Neural progenitor cell (in vitro differentiated cells): ENCODE results near the gene CAMLG. TPM values are rescaled to one million over a fixed set of nuclear protein-coding genes. Genes with fewer than 3 reads are reported as not detected.

Source experiments
- DNase-seq: peaks from one replicate; pipeline ENCODE4 v3.0.0-alpha.2; 2016; ENCODE audit warnings: low spot score
- H2AFZ ChIP-seq: fragments of 200-600 bp; sonication (generic); replicated peaks from 2 replicates; pipeline ENCODE4 v1.6.1; 2016; ENCODE audit warnings: antibody characterized with exemption
- H3F3A ChIP-seq: fragments of 200-600 bp; sonication (generic); 2 replicates; pipeline ENCODE4 v1.6.1; 2016; ENCODE audit warnings: antibody characterized with exemption, low read depth
- H3K27ac ChIP-seq: fragments of 200-600 bp; sonication (generic); 2 replicates; pipeline ENCODE4 v1.5.1; 2016; ENCODE audit warnings: mild to moderate bottlenecking
- H3K27me3 ChIP-seq: fragments of 200-600 bp; sonication (generic); 2 replicates; pipeline ENCODE4 v1.6.1; 2016; ENCODE audit warnings: mild to moderate bottlenecking, moderate library complexity
- H3K36me3 ChIP-seq: fragments of 200-600 bp; sonication (generic); 2 replicates; pipeline ENCODE4 v1.5.1; 2016
- H3K4me1 ChIP-seq: fragments of 200-600 bp; sonication (generic); 2 replicates; pipeline ENCODE4 v1.6.1; 2016; ENCODE audit warnings: mixed run types
- H3K4me2 ChIP-seq: fragments of 200-600 bp; sonication (generic); 2 replicates; pipeline ENCODE4 v1.6.1; 2016
- H3K4me3 ChIP-seq: fragments of 200-600 bp; sonication (generic); 2 replicates; pipeline ENCODE4 v1.5.1; 2016
- H3K79me2 ChIP-seq: fragments of 200-600 bp; sonication (generic); 2 replicates; pipeline ENCODE4 v1.6.1; 2016; ENCODE audit warnings: low read depth
- H3K9ac ChIP-seq: fragments of 200-600 bp; sonication (generic); 2 replicates; pipeline ENCODE4 v1.6.1; 2016
- H3K9me3 ChIP-seq: fragments of 200-600 bp; sonication (generic); 2 replicates; pipeline ENCODE4 v1.5.1; 2016; ENCODE audit warnings: low read depth
- H4K20me1 ChIP-seq: fragments of 200-600 bp; sonication (generic); 2 replicates; pipeline ENCODE4 v1.6.1; 2016; ENCODE audit warnings: low read depth
- H3K27ac Mint-ChIP-seq: 3 replicates; pipeline ENCODE4 v1.8.0; 2021; ENCODE audit warnings: mixed read lengths
- H3K27me3 Mint-ChIP-seq: 2 replicates; pipeline ENCODE4 v1.8.0; 2022; ENCODE audit warnings: low read depth, mild to moderate bottlenecking, inconsistent platforms, moderate library complexity, mixed read lengths; ENCODE audit not compliant: insufficient read depth
- H3K36me3 Mint-ChIP-seq: 3 replicates; pipeline ENCODE4 v1.8.0; 2021; ENCODE audit warnings: mixed read lengths
- H3K4me1 Mint-ChIP-seq: 3 replicates; pipeline ENCODE4 v1.8.0; 2021; ENCODE audit warnings: mixed read lengths
- H3K4me3 Mint-ChIP-seq: 3 replicates; pipeline ENCODE4 v1.8.0; 2021; ENCODE audit warnings: mild to moderate bottlenecking, moderate library complexity, mixed read lengths
- H3K9me3 Mint-ChIP-seq: 3 replicates; pipeline ENCODE4 v1.8.0; 2020; ENCODE audit warnings: mixed read lengths
- EZH2 ChIP-seq: fragments of 200-600 bp; sonication (generic); IDR thresholded peaks from 2 replicates; pipeline ENCODE4 v1.6.1; 2017; ENCODE audit warnings: antibody characterized with exemption, mild to moderate bottlenecking, moderate library complexity
- EZH2phosphoT487 ChIP-seq: fragments of 200-600 bp; sonication (generic); IDR thresholded peaks from 2 replicates; pipeline ENCODE4 v1.6.1; 2017; ENCODE audit warnings: antibody characterized with exemption
- total RNA-seq: library from RNA; depleted of rRNA; stranded (reverse); fragments of >200 nt; gene quantifications from 2 replicates; pipeline ENCODE4 v1.2.3, GENCODE V29; 2015; ENCODE audit warnings: low replicate concordance
- TF ChIP-seq, protein P1 (sequence below): fragments of 200-600 bp; sonication (generic); IDR thresholded peaks from 2 replicates; pipeline ENCODE4 v1.5.1; 2017; ENCODE audit warnings: antibody characterized with exemption, mild to moderate bottlenecking

Gene CAMLG
- total RNA-seq, 1 donor from 2014 or later = 44.5 TPM

DNA sequence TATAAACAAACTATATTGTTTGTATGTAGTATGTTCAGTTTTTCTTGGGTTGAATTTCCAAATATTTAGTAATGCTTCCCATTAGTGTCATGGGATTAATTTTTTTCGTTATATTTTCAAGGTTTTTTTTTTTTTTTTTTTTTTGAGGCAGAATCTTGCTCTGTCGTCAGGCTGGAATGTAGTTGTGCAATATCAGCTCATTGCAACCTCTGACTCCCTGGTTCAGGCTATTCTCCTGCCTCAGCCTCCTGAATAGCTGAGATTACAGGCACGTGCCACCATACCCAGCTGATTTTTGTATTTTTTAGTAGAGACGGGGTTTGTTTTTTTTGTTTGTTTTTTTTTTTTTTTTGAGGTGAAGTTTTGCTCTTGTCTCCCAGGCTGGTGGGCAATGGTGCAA is 30.9 kb downstream of the CAMLG start:
- H3K27me3 ChIP-seq = no peaks in the 10 kb centered on the region
- no peak overlapping the region for H2AFZ ChIP-seq
- no peak for DNase-seq
- H3K4me3 ChIP-seq = no peak overlapping the region
- H3K9ac ChIP-seq = no peak overlapping the region
- H3K4me1 ChIP-seq = no peaks in the 10 kb centered on the region
- H3K9me3 ChIP-seq = no peaks in the 10 kb centered on the region
- no peaks in the 10 kb centered on the region for H3F3A ChIP-seq
- H3K9me3 Mint-ChIP-seq = no peaks in the 10 kb centered on the region
- no peak overlapping the region for H3K27ac ChIP-seq
- TF ChIP-seq EZH2 = no peak
- TF ChIP-seq, protein P1, sequence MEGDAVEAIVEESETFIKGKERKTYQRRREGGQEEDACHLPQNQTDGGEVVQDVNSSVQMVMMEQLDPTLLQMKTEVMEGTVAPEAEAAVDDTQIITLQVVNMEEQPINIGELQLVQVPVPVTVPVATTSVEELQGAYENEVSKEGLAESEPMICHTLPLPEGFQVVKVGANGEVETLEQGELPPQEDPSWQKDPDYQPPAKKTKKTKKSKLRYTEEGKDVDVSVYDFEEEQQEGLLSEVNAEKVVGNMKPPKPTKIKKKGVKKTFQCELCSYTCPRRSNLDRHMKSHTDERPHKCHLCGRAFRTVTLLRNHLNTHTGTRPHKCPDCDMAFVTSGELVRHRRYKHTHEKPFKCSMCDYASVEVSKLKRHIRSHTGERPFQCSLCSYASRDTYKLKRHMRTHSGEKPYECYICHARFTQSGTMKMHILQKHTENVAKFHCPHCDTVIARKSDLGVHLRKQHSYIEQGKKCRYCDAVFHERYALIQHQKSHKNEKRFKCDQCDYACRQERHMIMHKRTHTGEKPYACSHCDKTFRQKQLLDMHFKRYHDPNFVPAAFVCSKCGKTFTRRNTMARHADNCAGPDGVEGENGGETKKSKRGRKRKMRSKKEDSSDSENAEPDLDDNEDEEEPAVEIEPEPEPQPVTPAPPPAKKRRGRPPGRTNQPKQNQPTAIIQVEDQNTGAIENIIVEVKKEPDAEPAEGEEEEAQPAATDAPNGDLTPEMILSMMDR = no peak
- TF ChIP-seq EZH2phosphoT487 = no peak
- no peaks in the 10 kb centered on the region for H3K4me1 Mint-ChIP-seq
- no peak overlapping the region for H3K27ac Mint-ChIP-seq
- H3K4me3 Mint-ChIP-seq = no peak overlapping the region
- peaks cover 26% of the 10 kb centered on the region for H3K36me3 Mint-ChIP-seq
- H3K36me3 ChIP-seq = peaks cover 29% of the 10 kb centered on the region
- no peaks in the 10 kb centered on the region for H3K27me3 Mint-ChIP-seq
- H3K79me2 ChIP-seq = peaks cover 16% of the 10 kb centered on the region
- H4K20me1 ChIP-seq = peaks cover 8% of the 10 kb centered on the region
- no peak overlapping the region for H3K4me2 ChIP-seq

DNA sequence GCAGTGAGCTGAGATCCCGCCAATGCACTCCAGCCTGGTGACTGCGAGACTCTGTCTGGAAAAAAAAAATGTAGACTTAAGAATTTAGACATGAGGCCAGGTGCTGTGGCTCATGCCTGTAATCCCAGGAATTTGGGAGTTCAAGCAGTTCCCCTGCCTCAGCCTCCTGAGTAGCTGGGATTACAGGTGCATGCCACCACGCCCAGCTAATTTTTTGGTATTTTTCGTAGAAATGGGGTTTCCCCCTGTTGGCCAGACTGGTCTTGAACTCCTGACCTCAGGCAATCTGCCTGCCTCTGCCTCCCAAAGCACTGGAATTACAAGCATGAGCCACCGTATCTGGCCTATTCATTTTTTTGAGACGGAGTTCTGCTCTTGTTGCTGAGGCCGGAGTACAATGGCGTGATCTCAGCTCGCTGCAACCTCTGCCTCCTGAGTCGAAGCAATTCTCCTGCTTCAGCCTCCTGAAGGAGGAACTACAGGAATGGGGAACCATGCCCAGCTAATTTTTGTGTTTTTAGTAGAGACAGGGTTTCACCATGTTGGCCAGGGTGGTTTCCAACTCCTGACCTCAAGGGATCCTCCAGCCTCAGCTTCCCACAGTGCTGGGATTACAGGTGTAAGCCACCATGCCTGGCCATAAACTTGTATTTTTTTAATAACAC is 34.2 kb downstream of the CAMLG start:
- H3K36me3 ChIP-seq = peaks cover 21% of the 10 kb centered on the region
- H3K4me1 Mint-ChIP-seq = no peaks in the 10 kb centered on the region
- TF ChIP-seq, protein P1 = no peak
- TF ChIP-seq EZH2 = no peak
- no peak for TF ChIP-seq EZH2phosphoT487

GRCh38 chr5:134777366-134777765 is 39.0 kb downstream of the CAMLG start:
- H3F3A ChIP-seq = no peaks in the 10 kb centered on the region
- no peaks in the 10 kb centered on the region for H3K4me1 Mint-ChIP-seq
- no peak overlapping the region for H3K4me3 ChIP-seq
- no peak overlapping the region for H3K27ac Mint-ChIP-seq
- H3K79me2 ChIP-seq = no peaks in the 10 kb centered on the region
- H3K4me3 Mint-ChIP-seq = no peak overlapping the region
- H3K9ac ChIP-seq = no peak overlapping the region
- H3K9me3 Mint-ChIP-seq = no peaks in the 10 kb centered on the region
- H4K20me1 ChIP-seq = no peaks in the 10 kb centered on the region
- peaks cover 26% of the 10 kb centered on the region for H3K36me3 ChIP-seq
- DNase-seq = no peak
- peaks cover 2% of the 10 kb centered on the region for H3K27me3 Mint-ChIP-seq
- no peak overlapping the region for H2AFZ ChIP-seq
- H3K9me3 ChIP-seq = no peaks in the 10 kb centered on the region
- H3K36me3 Mint-ChIP-seq = peaks cover 27% of the 10 kb centered on the region
- H3K4me2 ChIP-seq = no peak overlapping the region
- H3K27me3 ChIP-seq = no peaks in the 10 kb centered on the region
- TF ChIP-seq, protein P1 = no peak
- TF ChIP-seq EZH2phosphoT487 (no peak), EZH2 (no peak)
- H3K27ac ChIP-seq = no peak overlapping the region
- H3K4me1 ChIP-seq = no peaks in the 10 kb centered on the region

More for the DNA sequence above, 34.2 kb downstream of the CAMLG start:
- Histone ChIP-seq H3K4me2 (no peak overlapping the region), H3K9me3 (no peaks in the 10 kb centered on the region), H4K20me1 (no peaks in the 10 kb centered on the region), H3K79me2 (no peaks in the 10 kb centered on the region), H3K9ac (no peak overlapping the region), H3F3A (no peaks in the 10 kb centered on the region), H3K4me3 (no peak overlapping the region), H3K4me1 (no peaks in the 10 kb centered on the region), H3K27ac (no peak overlapping the region), H2AFZ (no peak overlapping the region), H3K27me3 (no peaks in the 10 kb centered on the region)
- no peak overlapping the region for H3K4me3 Mint-ChIP-seq
- H3K36me3 Mint-ChIP-seq = peaks cover 31% of the 10 kb centered on the region
- no peak for DNase-seq
- H3K27me3 Mint-ChIP-seq = no peaks in the 10 kb centered on the region
- H3K9me3 Mint-ChIP-seq = no peaks in the 10 kb centered on the region
- no peak overlapping the region for H3K27ac Mint-ChIP-seq
